HEK293 (cell line): ENCODE results near the gene RBBP8NL.

ENCODE experiments used
- CTCF ChIA-PET: fragments of 350-600 bp; formaldehyde crosslinking; extraction: SDS; loops from one replicate; lab custom pipeline; 2021; ENCODE audit warnings: antibody characterized with exemption; lab: Yijun Ruan, JAX
- POLR2A ChIA-PET: fragments of 300-600 bp; formaldehyde crosslinking; extraction: SDS; loops from one replicate; lab custom pipeline; 2020; ENCODE audit warnings: antibody characterized with exemption, inconsistent platforms; lab: Yijun Ruan, JAX
- H3K27ac ChIP-seq: fragments of 200-500 bp; sonication (Bioruptor generic); 2 replicates; pipeline ENCODE4 v1.5.1; 2014; ENCODE audit warnings: low read depth, low read length, control low read depth, inconsistent platforms; ENCODE audit errors: extremely low read depth
- H3K36me3 ChIP-seq, 2 experiments: fragments of 200-500 bp in 1 of 2; sonication (Bioruptor generic) in 1 of 2; 1 replicate in 1 of 2; 2 replicates in 1 of 2; pipeline ENCODE4 v1.5.1; 2014 to 2017; ENCODE audit warnings: inconsistent platforms in 2 of 2, low read length in 2 of 2; ENCODE audit not compliant: control insufficient read depth in 2 of 2, insufficient read depth in 1 of 2
- H3K4me1 ChIP-seq: fragments of 200-500 bp; sonication (Bioruptor generic); 2 replicates; pipeline ENCODE4 v1.5.1; 2014; ENCODE audit warnings: mild to moderate bottlenecking, low read length, inconsistent platforms; ENCODE audit not compliant: control insufficient read depth, insufficient read depth
- H3K4me3 ChIP-seq: 2 replicates; pipeline ENCODE4 v1.5.1; 2011; ENCODE audit warnings: low read depth, mild to moderate bottlenecking, control low read depth, low read length, moderate library complexity
- H3K9me3 ChIP-seq: fragments of 200-500 bp; sonication (Bioruptor generic); 2 replicates; pipeline ENCODE4 v1.5.1; 2014; ENCODE audit warnings: low read depth, low read length, inconsistent platforms; ENCODE audit not compliant: control insufficient read depth, insufficient read depth
- FEZF1 ChIP-seq: fragments of 450-650 bp; formaldehyde crosslinking; IDR thresholded peaks from 2 replicates; pipeline ENCODE4 v1.5.1; 2016; ENCODE audit warnings: missing biosample characterization, missing genetic modification characterization
- GFI1B ChIP-seq: fragments of 450-650 bp; formaldehyde crosslinking; IDR thresholded peaks from 2 replicates; pipeline ENCODE4 v1.5.1; 2016; ENCODE audit warnings: missing biosample characterization, missing genetic modification characterization
- GLIS2 ChIP-seq: fragments of 450-650 bp; formaldehyde crosslinking; IDR thresholded peaks from 2 replicates; pipeline ENCODE4 v1.5.1; 2016; ENCODE audit warnings: missing biosample characterization, missing genetic modification characterization
- HOXA7 ChIP-seq: sonication (generic); formaldehyde crosslinking; IDR thresholded peaks from 2 replicates; pipeline ENCODE4 v1.8.1; 2022; ENCODE audit warnings: missing genetic modification reagents, borderline replicate concordance
- KLF10 ChIP-seq: fragments of 450-650 bp; IDR thresholded peaks from 2 replicates; pipeline ENCODE4 v1.5.1; 2018; ENCODE audit warnings: missing biosample characterization, mild to moderate bottlenecking, missing genetic modification characterization
- RBAK ChIP-seq: fragments of 450-650 bp; formaldehyde crosslinking; IDR thresholded peaks from 2 replicates; pipeline ENCODE4 v1.5.1; 2016; ENCODE audit warnings: missing biosample characterization, missing genetic modification characterization
- SALL2 ChIP-seq: fragments of 450-650 bp; formaldehyde crosslinking; IDR thresholded peaks from 2 replicates; pipeline ENCODE4 v1.5.0; 2017; ENCODE audit warnings: missing biosample characterization, mild to moderate bottlenecking, missing genetic modification characterization, borderline replicate concordance
- SCRT2 ChIP-seq: fragments of 450-650 bp; formaldehyde crosslinking; IDR thresholded peaks from 2 replicates; pipeline ENCODE4 v1.5.1; 2016; ENCODE audit warnings: missing biosample characterization, missing genetic modification characterization
- ZBTB8A ChIP-seq: fragments of 450-650 bp; formaldehyde crosslinking; IDR thresholded peaks from 2 replicates; pipeline ENCODE4 v1.5.1; 2016; ENCODE audit warnings: missing biosample characterization, missing genetic modification characterization
- ZFP37 ChIP-seq: fragments of 450-650 bp; formaldehyde crosslinking; IDR thresholded peaks from 2 replicates; pipeline ENCODE4 v1.5.1; 2016; ENCODE audit warnings: missing biosample characterization, missing genetic modification characterization
- ZIC2 ChIP-seq: fragments of 450-650 bp; formaldehyde crosslinking; IDR thresholded peaks from 2 replicates; pipeline ENCODE4 v1.5.1; 2016; ENCODE audit warnings: missing biosample characterization, missing genetic modification characterization
- ZNF140 ChIP-seq: fragments of 450-650 bp; formaldehyde crosslinking; IDR thresholded peaks from 2 replicates; pipeline ENCODE4 v1.5.1; 2016; ENCODE audit warnings: missing biosample characterization, missing genetic modification characterization
- ZNF146 ChIP-seq: fragments of 450-650 bp; formaldehyde crosslinking; IDR thresholded peaks from 2 replicates; pipeline ENCODE4 v1.5.1; 2016; ENCODE audit warnings: missing biosample characterization, missing genetic modification characterization
- ZNF223 ChIP-seq: fragments of 450-650 bp; formaldehyde crosslinking; IDR thresholded peaks from 2 replicates; pipeline ENCODE4 v1.5.1; 2016; ENCODE audit warnings: missing biosample characterization, missing genetic modification characterization
- ZNF23 ChIP-seq: fragments of 450-650 bp; formaldehyde crosslinking; IDR thresholded peaks from 2 replicates; pipeline ENCODE4 v1.5.1; 2016; ENCODE audit warnings: missing biosample characterization, missing genetic modification characterization, borderline replicate concordance
- ZNF24 ChIP-seq: fragments of 450-650 bp; formaldehyde crosslinking; IDR thresholded peaks from 2 replicates; pipeline ENCODE4 v1.5.1; 2016; ENCODE audit warnings: missing biosample characterization, missing genetic modification characterization
- ZNF292 ChIP-seq: fragments of 450-650 bp; formaldehyde crosslinking; IDR thresholded peaks from 2 replicates; pipeline ENCODE4 v1.5.1; 2016; ENCODE audit warnings: low read depth, missing biosample characterization, missing genetic modification characterization, borderline replicate concordance
- ZNF426 ChIP-seq: fragments of 450-650 bp; formaldehyde crosslinking; IDR thresholded peaks from 2 replicates; pipeline ENCODE4 v1.5.1; 2017; ENCODE audit warnings: missing biosample characterization, missing genetic modification characterization, mild to moderate bottlenecking, inconsistent platforms, moderate library complexity
- ZNF433 ChIP-seq: fragments of 450-650 bp; formaldehyde crosslinking; IDR thresholded peaks from 2 replicates; pipeline ENCODE4 v1.5.1; 2016; ENCODE audit warnings: missing biosample characterization, missing genetic modification characterization, low read depth
- ZNF48 ChIP-seq: fragments of 450-650 bp; formaldehyde crosslinking; IDR thresholded peaks from 2 replicates; pipeline ENCODE4 v1.5.1; 2016; ENCODE audit warnings: missing biosample characterization, missing genetic modification characterization
- ZNF501 ChIP-seq: fragments of 450-650 bp; formaldehyde crosslinking; IDR thresholded peaks from 2 replicates; pipeline ENCODE4 v1.5.1; 2016; ENCODE audit warnings: missing biosample characterization, missing genetic modification characterization
- ZNF785 ChIP-seq: fragments of 450-650 bp; formaldehyde crosslinking; IDR thresholded peaks from 2 replicates; pipeline ENCODE4 v1.5.1; 2016; ENCODE audit warnings: missing biosample characterization, missing genetic modification characterization
- ZNF830 ChIP-seq: fragments of 450-650 bp; IDR thresholded peaks from 2 replicates; pipeline ENCODE4 v1.5.0; 2018; ENCODE audit warnings: missing biosample characterization, missing genetic modification characterization, low read depth, mild to moderate bottlenecking, moderate library complexity
- TF ChIP-seq, protein P1 (sequence below): IDR thresholded peaks from 2 replicates; pipeline ENCODE4 v1.6.1; 2011; ENCODE audit warnings: mild to moderate bottlenecking, low read depth, low read length, borderline replicate concordance

RBBP8NL gene

DNA sequence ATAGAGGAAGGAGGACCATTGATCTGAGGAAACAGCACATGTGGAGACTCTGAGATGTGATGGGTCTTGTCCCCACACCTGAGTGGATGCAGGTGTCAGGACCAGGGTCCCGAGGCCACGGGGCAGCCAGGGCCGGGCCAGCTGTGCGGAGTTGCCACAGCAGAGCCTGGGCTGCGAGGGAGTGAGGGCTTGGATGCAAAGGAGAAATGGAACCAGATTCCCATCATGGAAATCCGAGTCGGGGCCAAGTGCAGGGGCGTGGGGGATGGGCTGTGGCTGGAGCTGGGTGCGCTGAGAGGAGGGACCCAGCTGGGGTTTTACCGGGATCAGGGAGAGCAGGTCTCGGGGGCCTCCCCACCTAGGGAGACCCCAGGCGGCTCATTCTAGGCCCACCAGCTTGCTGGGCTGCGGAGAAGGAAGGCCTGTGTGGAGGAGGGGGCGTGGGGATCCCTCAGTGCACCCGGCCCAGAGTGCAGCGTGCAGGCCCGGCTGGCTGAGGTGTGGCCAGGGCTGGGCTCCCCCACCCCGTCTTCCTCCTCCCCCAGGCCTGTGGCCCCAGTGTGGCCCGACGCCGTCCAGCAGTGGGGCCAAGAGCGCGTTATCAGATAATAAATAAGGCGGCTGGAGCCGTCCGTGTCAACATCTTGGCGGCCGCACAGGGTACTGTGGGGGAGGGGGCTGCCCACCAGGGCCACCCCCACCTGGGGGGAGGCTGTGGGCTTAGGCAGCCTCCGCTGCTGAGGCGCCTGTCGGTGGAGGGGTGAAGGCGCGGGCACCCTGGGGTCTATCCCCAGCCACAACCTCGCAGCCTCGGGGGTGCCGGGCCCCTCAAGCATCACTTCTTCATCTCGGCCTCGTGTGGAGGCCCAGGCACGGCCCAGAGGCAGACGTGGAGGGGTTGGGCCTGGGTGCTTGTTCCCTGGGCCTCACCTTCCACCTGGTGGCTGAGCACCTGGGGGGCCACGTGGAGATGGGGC, 31.2 kb upstream of the RBBP8NL start:
- no peaks in the 10 kb centered on the region for H3K9me3 ChIP-seq
- no peaks in the 10 kb centered on the region for H3K4me1 ChIP-seq
- TF ChIP-seq GLIS2 (tag by site-specific recombination) = peak; percentile 23; the same call in 1 of the 2 replicates
- no peak for TF ChIP-seq ZNF223 (tag by site-specific recombination)
- TF ChIP-seq, all 188 proteins: peak for 1
- H3K36me3 ChIP-seq = no peaks in the 10 kb centered on the region
- CTCF ChIA-PET = no interaction called here
- no peak overlapping the region for H3K27ac ChIP-seq
- H3K4me3 ChIP-seq = no peak overlapping the region
- POLR2A ChIA-PET = no interaction called here

DNA sequence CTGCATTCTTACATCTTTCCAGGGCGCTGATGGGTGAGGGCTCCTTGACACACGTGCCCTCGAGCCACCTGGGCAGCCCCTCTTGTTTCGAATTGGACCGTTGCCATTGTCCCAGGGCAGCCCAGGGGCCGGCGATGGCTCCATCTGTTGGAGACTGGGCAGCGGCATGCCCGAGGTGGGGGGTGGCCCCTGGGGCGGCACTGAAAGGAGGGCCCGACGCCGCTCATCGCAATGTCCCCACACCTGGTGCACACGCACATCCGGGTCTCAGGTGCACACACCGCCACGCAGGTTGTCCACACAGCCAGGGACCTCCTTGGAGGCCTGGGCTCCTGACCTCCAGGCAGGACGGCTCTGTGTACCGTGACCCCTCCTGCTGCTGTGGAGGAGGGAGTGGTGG, 30.5 kb upstream of the RBBP8NL start:
- H3K9me3 ChIP-seq = no peaks in the 10 kb centered on the region
- H3K36me3 ChIP-seq = no peaks in the 10 kb centered on the region
- CTCF ChIA-PET = no interaction called here
- no peak for TF ChIP-seq ZNF433 (tag by site-specific recombination)
- TF ChIP-seq ZNF501 = no peak
- no peak for TF ChIP-seq ZBTB8A (tag by site-specific recombination)
- no peak for TF ChIP-seq ZNF292 (tag by site-specific recombination)
- no peak for TF ChIP-seq KLF10
- TF ChIP-seq HOXA7 = no peak
- no peak for TF ChIP-seq ZNF48 (tag by site-specific recombination)
- H3K4me3 ChIP-seq = no peak overlapping the region
- H3K27ac ChIP-seq = no peak overlapping the region
- POLR2A ChIA-PET = no interaction called here
- no peaks in the 10 kb centered on the region for H3K4me1 ChIP-seq

DNA sequence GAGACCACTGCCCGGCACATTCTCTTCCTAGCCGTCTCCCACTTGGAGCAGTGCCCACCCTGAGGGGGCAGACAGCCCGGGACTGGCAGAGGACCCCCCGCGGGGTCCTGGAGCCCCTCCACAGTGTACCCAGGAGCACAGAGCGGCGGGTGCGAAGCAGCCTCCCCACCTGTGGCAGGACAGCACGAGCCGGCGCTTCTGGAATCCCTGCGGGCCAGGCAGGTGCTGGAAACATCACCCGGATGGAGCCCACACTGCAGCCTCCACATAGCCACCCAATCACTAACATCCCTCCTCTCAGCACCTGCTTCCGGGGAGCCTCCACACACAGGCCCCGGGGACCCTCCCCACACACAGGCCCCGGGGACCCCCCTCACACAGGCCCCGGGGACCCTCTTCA, 29.8 kb upstream of the RBBP8NL start:
- TF ChIP-seq GFI1B (no peak), SCRT2 (tag by site-specific recombination) (0 out of 2 replicates have a peak, but pooled peaks have one; percentile 27)
- Histone ChIP-seq H3K4me3 (no peak overlapping the region), H3K36me3 (no peaks in the 10 kb centered on the region), H3K4me1 (no peaks in the 10 kb centered on the region), H3K9me3 (no peaks in the 10 kb centered on the region), H3K27ac (no peak overlapping the region)
- CTCF ChIA-PET = no interaction called here
- POLR2A ChIA-PET = no interaction called here

DNA sequence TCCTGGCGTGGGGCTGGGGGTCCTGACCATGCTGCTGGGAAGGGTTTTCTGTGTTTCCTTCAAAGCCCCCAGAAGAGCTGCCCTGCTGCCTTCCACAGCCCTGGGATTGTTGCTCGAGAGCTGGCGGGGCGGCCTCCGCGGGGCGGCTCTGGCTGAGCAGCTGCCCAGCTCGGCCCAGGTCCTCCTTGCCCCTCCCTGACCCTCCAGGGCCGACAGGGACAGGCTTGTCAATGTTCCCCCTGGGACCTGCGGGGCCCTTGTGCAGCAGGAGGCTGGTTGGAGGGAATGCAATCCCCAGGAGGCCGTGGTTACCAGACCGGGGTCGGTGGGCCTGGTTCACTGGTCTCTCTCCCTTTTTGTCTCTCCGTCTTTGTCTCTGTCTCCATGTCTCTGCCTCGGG, 28.6 kb upstream of the RBBP8NL start:
- no peaks in the 10 kb centered on the region for H3K36me3 ChIP-seq
- ChIA-PET POLR2A (no interaction called here), CTCF (interaction anchor here (0.6 kb wide), 1 partner anchor 46 kb away, joined by 4 read pairs; no protein-coding TSS in a partner anchor)
- no peaks in the 10 kb centered on the region for H3K4me1 ChIP-seq
- no peak overlapping the region for H3K4me3 ChIP-seq
- H3K9me3 ChIP-seq = no peaks in the 10 kb centered on the region
- H3K27ac ChIP-seq = no peak overlapping the region
- TF ChIP-seq ZFP37 (tag by site-specific recombination) = no peak
- no peak for TF ChIP-seq ZNF146
- no peak for TF ChIP-seq ZNF23
- no peak for TF ChIP-seq SCRT2 (tag by site-specific recombination)
- no peak for TF ChIP-seq ZIC2 (tag by site-specific recombination)
- TF ChIP-seq SALL2 = no peak
- no peak for TF ChIP-seq RBAK (tag by site-specific recombination)
- TF ChIP-seq ZNF426 (tag by site-specific recombination) = no peak
- no peak for TF ChIP-seq ZNF140 (tag by site-specific recombination)
- TF ChIP-seq ZNF24 (tag by site-specific recombination) = no peak
- TF ChIP-seq ZNF785 (tag by site-specific recombination) = no peak
- TF ChIP-seq, protein P1, sequence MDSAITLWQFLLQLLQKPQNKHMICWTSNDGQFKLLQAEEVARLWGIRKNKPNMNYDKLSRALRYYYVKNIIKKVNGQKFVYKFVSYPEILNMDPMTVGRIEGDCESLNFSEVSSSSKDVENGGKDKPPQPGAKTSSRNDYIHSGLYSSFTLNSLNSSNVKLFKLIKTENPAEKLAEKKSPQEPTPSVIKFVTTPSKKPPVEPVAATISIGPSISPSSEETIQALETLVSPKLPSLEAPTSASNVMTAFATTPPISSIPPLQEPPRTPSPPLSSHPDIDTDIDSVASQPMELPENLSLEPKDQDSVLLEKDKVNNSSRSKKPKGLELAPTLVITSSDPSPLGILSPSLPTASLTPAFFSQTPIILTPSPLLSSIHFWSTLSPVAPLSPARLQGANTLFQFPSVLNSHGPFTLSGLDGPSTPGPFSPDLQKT = no peak
- TF ChIP-seq ZNF830 = no peak
- TF ChIP-seq FEZF1 (tag by site-specific recombination) = no peak
